B cell (primary cell): ENCODE data around the gene NXNL2. TPM values are rescaled to one million over a fixed set of nuclear protein-coding genes. Genes with fewer than 3 reads are reported as not detected.

ENCODE experiments used
- ATAC-seq: fragments of 200-7000 bp; cut with Tn5 transposase; one replicate; pipeline ENCODE4 v1.10.0; 2021; ENCODE audit warnings: low read depth, mild to moderate bottlenecking, moderate number of reproducible peaks, moderate library complexity
- CTCF ChIA-PET: fragments of 350-600 bp; sonication (Branson Sonifier 250); formaldehyde crosslinking; loops from one replicate; lab custom pipeline; 2021; ENCODE audit warnings: antibody characterized with exemption, inconsistent platforms; lab: Charles Lee
- POLR2A ChIA-PET: fragments of 350-600 bp; sonication (Branson Sonifier 250); formaldehyde crosslinking; loops from one replicate; lab custom pipeline; 2021; ENCODE audit warnings: antibody characterized with exemption; lab: Charles Lee
- DNase-seq: peaks from one replicate; pipeline ENCODE4 v3.0.0; 2013
- H2AFZ ChIP-seq: 2 replicates; pipeline ENCODE4 v1.6.1; 2012; ENCODE audit warnings: mild to moderate bottlenecking, low read depth, low read length; ENCODE audit not compliant: insufficient read depth, poor library complexity, severe bottlenecking
- H3K27ac ChIP-seq, 2 donors: 1 replicate in 1 of 2; 2 replicates in 1 of 2; pipeline ENCODE4 v1.5.1; 2012 to 2013; ENCODE audit warnings: low read length in 2 of 2, mild to moderate bottlenecking in 2 of 2, moderate library complexity in 1 of 2
- H3K27me3 ChIP-seq, 4 experiments: fragments of 200-600 bp in 1 of 4; sonication (generic) in 1 of 4; replicated peaks in 1 of 4; 1 replicate in 2 of 4; 2 replicates in 2 of 4; pipeline versions ENCODE4 v1.6.1 to v1.7.0; 2013 to 2016; ENCODE audit warnings: low read length in 3 of 4, mild to moderate bottlenecking in 2 of 4, mixed read lengths in 1 of 4, moderate library complexity in 1 of 4; ENCODE audit not compliant: insufficient read depth in 4 of 4, control insufficient read depth in 3 of 4; ENCODE audit errors: control extremely low read depth in 1 of 4
- H3K36me3 ChIP-seq, 2 experiments: replicated peaks in 1 of 2; 1 replicate in 1 of 2; 2 replicates in 1 of 2; pipeline versions ENCODE4 v1.6.1 to v1.7.1; 2013; ENCODE audit warnings: low read length in 1 of 2; ENCODE audit not compliant: insufficient read depth in 2 of 2, control insufficient read depth in 1 of 2; ENCODE audit errors: control extremely low read depth in 1 of 2, extremely low read depth in 1 of 2
- H3K4me1 ChIP-seq, 2 donors: fragments of 200-600 bp in 1 of 2; sonication (generic) in 1 of 2; 1 replicate in 1 of 2; 2 replicates in 1 of 2; pipeline versions ENCODE4 v1.5.1 to v1.6.1; 2013 to 2017; ENCODE audit warnings: low read length in 2 of 2; ENCODE audit not compliant: control insufficient read depth in 2 of 2, insufficient read depth in 2 of 2
- H3K4me2 ChIP-seq: replicated peaks from 2 replicates; pipeline ENCODE3; 2012; ENCODE audit warnings: mild to moderate bottlenecking, low read depth, low read length; ENCODE audit not compliant: poor library complexity, severe bottlenecking
- H3K4me3 ChIP-seq, 5 experiments: fragments of 200-600 bp in 1 of 5; sonication (generic) in 1 of 5; 1 replicate in 3 of 5; 2 replicates in 2 of 5; pipeline versions ENCODE4 v1.5.1 to v1.7.0; 2011 to 2016; ENCODE audit warnings: low read length in 4 of 5, mild to moderate bottlenecking in 4 of 5, low read depth in 2 of 5, control low read depth in 1 of 5, moderate library complexity in 1 of 5; ENCODE audit not compliant: insufficient read depth in 1 of 5; ENCODE audit errors: control extremely low read depth in 1 of 5, extremely low read depth in 1 of 5
- H3K79me2 ChIP-seq: fragments of 200-600 bp; sonication (generic); one replicate; pipeline ENCODE4 v1.6.0; 2016; ENCODE audit warnings: low read length; ENCODE audit not compliant: control insufficient read depth, insufficient read depth
- H3K9ac ChIP-seq: fragments of 200-600 bp; sonication (generic); 2 replicates; pipeline ENCODE4 v1.6.1; 2017; ENCODE audit warnings: mild to moderate bottlenecking, low read length, moderate library complexity
- H3K9me3 ChIP-seq, 3 donors: one replicate each; pipeline versions ENCODE4 v1.6.1 to v1.7.1; 2013; ENCODE audit warnings: low read length in 2 of 3; ENCODE audit not compliant: control insufficient read depth in 2 of 3, insufficient read depth in 1 of 3; ENCODE audit errors: control extremely low read depth in 1 of 3
- H4K20me1 ChIP-seq: 2 replicates; pipeline ENCODE4 v1.6.0; 2012; ENCODE audit warnings: mild to moderate bottlenecking, low read length; ENCODE audit not compliant: insufficient read depth, control insufficient read depth, poor library complexity, severe bottlenecking
- H3K27ac Mint-ChIP-seq: one replicate; pipeline ENCODE4 v1.8.0; 2021; ENCODE audit warnings: mixed read lengths
- H3K27me3 Mint-ChIP-seq: one replicate; pipeline ENCODE4 v1.8.0; 2021; ENCODE audit warnings: mixed read lengths
- H3K4me1 Mint-ChIP-seq: one replicate; pipeline ENCODE4 v1.8.0; 2021; ENCODE audit warnings: mixed read lengths
- H3K4me3 Mint-ChIP-seq: one replicate; pipeline ENCODE4 v1.8.0; 2021; ENCODE audit warnings: mixed read lengths
- H3K9me3 Mint-ChIP-seq: one replicate; pipeline ENCODE4 v1.8.0; 2022; ENCODE audit warnings: mixed read lengths; ENCODE audit not compliant: insufficient read depth
- CTCF ChIP-seq: fragments of 200-600 bp; IDR thresholded peaks from one replicate; pipeline ENCODE4 v1.8.0; 2022; ENCODE audit warnings: antibody characterized with exemption, mild to moderate bottlenecking
- EZH2 ChIP-seq: IDR thresholded peaks from 2 replicates; pipeline ENCODE4 v1.6.1; 2012; ENCODE audit warnings: borderline replicate concordance, low read depth, mild to moderate bottlenecking, moderate library complexity, low read length; ENCODE audit not compliant: insufficient read depth, poor library complexity, severe bottlenecking
- WGBS: methylation state at CpG from one replicate; pipeline ENCODE4 v1.1.5; 2013; ENCODE audit warnings: missing lambda C conversion rate; ENCODE audit not compliant: insufficient coverage; 5-methylcytosine and 5-hydroxymethylcytosine counted together
- intact Hi-C: fragments of 100-400 bp; cut with micrococcal nuclease; formaldehyde crosslinking; loops from one replicate; pipeline ENCODE4 v1.10.0; 2022
- polyA plus RNA-seq: library from polyadenylated mRNA; depleted of rRNA; stranded (reverse); fragments of >200 nt; gene quantifications from 2 replicates; pipeline ENCODE4 v1.2.3, GENCODE V29; 2012
- total RNA-seq, 2 donors: library from RNA; stranded (reverse); fragments of 120-200 nt in 1 of 2; gene quantifications; 1 replicate in 1 of 2; 2 replicates in 1 of 2; pipeline versions ENCODE4 v1.2.3 to v1.2.4, GENCODE V29; 2013 to 2022

Gene NXNL2
- total and polyA plus RNA-seq, 2 donors (not counting 1 experiment from before 2014, with no cell fraction given): not detected

GRCh38 chr9:88502552-88503034 lies 32.4 kb upstream of the NXNL2 start:
- no peak overlapping the region for H3K27ac Mint-ChIP-seq
- Histone ChIP-seq H3K79me2 (no peaks in the 10 kb centered on the region), H3K9me3 (peaks cover 0 to 4% (median 0%) of the 10 kb centered on the region in 3 donors), H3K9ac (no peak overlapping the region), H3K4me1 (no peaks in the 10 kb centered on the region), H3K4me3 (no peak overlapping the region), H3K27me3 (no peaks in the 10 kb centered on the region), H3K36me3 (no peaks in the 10 kb centered on the region), H3K27ac (no peak overlapping the region), H4K20me1 (no peaks in the 10 kb centered on the region), H3K4me2 (no peak overlapping the region), H2AFZ (no peak overlapping the region)
- no peaks in the 10 kb centered on the region for H3K4me1 Mint-ChIP-seq
- POLR2A ChIA-PET: no interaction called here
- DNase-seq: no peak
- TF ChIP-seq EZH2 (no peak), CTCF (no peak)
- H3K27me3 Mint-ChIP-seq: no peaks in the 10 kb centered on the region
- ATAC-seq: no peak
- no peaks in the 10 kb centered on the region for H3K9me3 Mint-ChIP-seq
- CTCF ChIA-PET: no interaction called here
- no peak overlapping the region for H3K4me3 Mint-ChIP-seq
- 90% methylated on average over 12 of the region's 12 CpGs for WGBS
- intact Hi-C loops: no loop called here

GRCh38 chr9:88503081-88503844 lies 31.7 kb upstream of the NXNL2 start:
- no peak overlapping the region for H3K9ac ChIP-seq
- Mint-ChIP-seq H3K27me3 (no peaks in the 10 kb centered on the region), H3K9me3 (no peaks in the 10 kb centered on the region), H3K27ac (no peak overlapping the region), H3K4me1 (no peaks in the 10 kb centered on the region), H3K4me3 (no peak overlapping the region)
- no peaks in the 10 kb centered on the region for H3K79me2 ChIP-seq
- intact Hi-C loops: no loop called here
- no peaks in the 10 kb centered on the region for H4K20me1 ChIP-seq
- H3K27me3 ChIP-seq: no peaks in the 10 kb centered on the region
- peaks cover 0 to 4% (median 0%) of the 10 kb centered on the region in 3 donors for H3K9me3 ChIP-seq
- ATAC-seq (no peak), DNase-seq (no peak)
- H3K4me2 ChIP-seq: no peak overlapping the region
- CTCF ChIA-PET: no interaction called here
- POLR2A ChIA-PET: no interaction called here
- H3K4me3 ChIP-seq: no peak overlapping the region
- no peak for TF ChIP-seq CTCF
- no peak for TF ChIP-seq EZH2
- no peaks in the 10 kb centered on the region for H3K4me1 ChIP-seq
- H2AFZ ChIP-seq: no peak overlapping the region
- H3K27ac ChIP-seq: no peak overlapping the region
- WGBS: 96% methylated on average over 13 of the region's 18 CpGs
- H3K36me3 ChIP-seq: no peaks in the 10 kb centered on the region
